Measurements from ENCODE around the gene EPOP.

- TF ChIP-seq CTCF (IDR thresholded peaks at IDR 0.05) (no peak), EZH2phosphoT487 (IDR thresholded peaks at IDR 0.05) (no peak)
These were observed 35.3 kb upstream of the EPOP start for GRCh38 chr17:38709864-38710603.

Measured in neural progenitor cell (in vitro differentiated cells).